GM20000 (cell line): ENCODE data around the gene TGFBI.
A peak's percentile ranks its signal among the peaks of the same experiment; 100 is the strongest.

Experiments
- DNase-seq: peaks from one replicate; pipeline ENCODE4 v3.0.0; 2012; ENCODE audit warnings: low spot score
- CTCF ChIP-seq: IDR thresholded peaks from 2 replicates; pipeline ENCODE4 v1.5.1; 2012; ENCODE audit warnings: mild to moderate bottlenecking, control low read depth; ENCODE audit errors: extremely low read depth, missing control alignments

The TGFBI gene

GRCh38 chr5:136028782-136029742 is at the start of gene TGFBI:
Gene TGFBI, plus strand, starts transcription at chr5:136028988. Its CDS starts 68 bp downstream, at chr5:136029056.
- DNase-seq = peak; percentile 41
- TF ChIP-seq CTCF = no peak

DNA sequence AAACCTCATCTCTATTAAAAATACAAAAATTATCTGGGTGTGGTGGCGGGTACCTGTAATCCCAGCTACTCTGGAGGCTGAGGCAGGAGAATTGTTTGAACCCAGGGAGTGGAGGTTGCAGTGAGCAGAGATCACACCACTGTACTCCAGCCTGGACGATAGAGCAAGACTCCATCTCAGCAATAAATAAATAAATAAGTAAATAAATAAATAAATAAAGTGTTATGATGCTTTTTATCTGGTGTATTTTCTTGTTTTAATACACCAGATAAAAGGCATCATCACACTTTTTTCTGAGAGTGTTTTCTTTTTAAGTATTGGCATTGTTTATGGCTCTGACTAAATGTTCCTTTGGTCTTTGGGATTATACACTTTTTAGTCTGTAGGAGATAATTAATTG is 49.8 kb upstream of the TGFBI start:
- no peak for TF ChIP-seq CTCF
- no peak for DNase-seq

GRCh38 chr5:135979510-135979909 is 49.3 kb upstream of the TGFBI start:
- no peak for DNase-seq
- TF ChIP-seq CTCF = no peak

GRCh38 chr5:135980620-135981019 is 48.2 kb upstream of the TGFBI start:
- DNase-seq = no peak

GRCh38 chr5:135985951-135986350 is 42.8 kb upstream of the TGFBI start:
- no peak for TF ChIP-seq CTCF
- no peak for DNase-seq

More at GRCh38 chr5:135980620-135981019, 48.2 kb upstream of the TGFBI start:
- TF ChIP-seq CTCF = no peak

DNA sequence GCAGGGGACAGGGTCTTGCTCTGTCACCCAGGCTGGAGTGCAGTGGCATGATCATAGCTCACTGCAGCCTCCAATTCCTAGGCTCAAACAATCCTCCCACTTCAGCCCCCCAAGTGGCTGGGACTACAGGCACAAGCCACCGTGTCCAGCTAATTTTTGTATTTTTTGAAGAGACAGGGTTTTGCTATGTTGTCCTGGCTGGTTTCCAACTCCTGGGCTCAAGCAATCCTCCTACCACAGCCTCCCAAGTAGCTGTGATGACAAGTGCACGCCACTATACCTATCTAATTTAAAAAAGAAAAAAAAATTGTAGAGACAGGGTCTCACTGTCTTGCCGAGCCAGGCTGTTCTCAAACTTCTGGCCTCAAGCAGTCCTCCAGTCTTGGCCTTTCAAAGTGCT is 42.4 kb upstream of the TGFBI start:
- no peak for DNase-seq
- no peak for TF ChIP-seq CTCF

- TF ChIP-seq CTCF = no peak
- no peak for DNase-seq
Observed at GRCh38 chr5:135986891-135987401, 41.8 kb upstream of the TGFBI start.
